SH-SY5Y (cell line): Measurements from ENCODE around the gene KIF1C.

Experiments
- GATA2 ChIP-seq: IDR thresholded peaks from 2 replicates; pipeline ENCODE4 v1.6.1; 2011; ENCODE audit warnings: mild to moderate bottlenecking, low read depth, low read length
- GATA3 ChIP-seq: IDR thresholded peaks from 2 replicates; pipeline ENCODE4 v1.6.1; 2011; ENCODE audit warnings: low read depth, mild to moderate bottlenecking, low read length, moderate library complexity

DNA sequence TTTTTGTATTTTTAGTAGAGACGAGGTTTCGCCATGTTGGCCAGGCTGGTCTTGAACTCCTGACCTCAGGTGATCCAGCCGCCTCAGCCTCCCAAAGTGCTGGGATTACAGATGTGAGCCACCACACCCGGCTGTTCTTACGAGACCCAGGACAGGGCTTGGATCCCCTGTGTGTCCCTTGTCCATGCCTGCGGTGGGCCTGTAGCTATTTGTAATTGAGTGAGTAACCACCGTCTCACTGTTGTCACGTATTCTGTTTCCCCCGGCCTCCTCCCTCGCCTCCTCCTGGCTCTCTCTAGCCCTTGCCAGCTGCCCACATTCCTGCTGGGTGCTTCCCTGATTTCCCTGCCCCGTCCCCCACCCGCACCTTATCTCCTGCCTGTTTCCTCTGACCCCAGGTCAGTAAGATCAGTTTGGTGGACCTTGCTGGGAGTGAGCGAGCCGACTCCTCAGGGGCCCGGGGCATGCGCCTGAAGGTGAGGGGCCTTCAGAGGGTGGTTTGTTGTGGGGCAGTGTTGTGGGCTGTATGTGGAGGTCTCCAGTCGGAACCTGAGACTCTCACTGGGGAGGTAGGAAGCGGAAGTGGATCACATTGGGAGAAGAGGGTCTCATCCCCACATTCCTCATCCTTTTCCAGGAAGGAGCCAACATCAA, 5.6 kb downstream of the KIF1C start:
- TF ChIP-seq GATA2 (no peak), GATA3 (no peak)
